ENCODE data around the gene E2F2.
"Not testable (repeated sequence)": the region's sequence is repeated elsewhere in the genome, so short reads cannot be mapped to it uniquely, and the experiment has no call there.

The E2F2 gene

GRCh38 chr1:23514111-23514679 is 16.8 kb downstream of the E2F2 start:
- no peak for TF ChIP-seq ZNF274 (IDR thresholded peaks at IDR 0.05; ENCODE audit: low read depth, low read length)
- no peak for TF ChIP-seq SUZ12 (IDR thresholded peaks at IDR 0.05; ENCODE audit: extremely low read depth, insufficient read depth, insufficient read length)
- no peak for TF ChIP-seq YY1 (IDR thresholded peaks at IDR 0.05; ENCODE audit: insufficient read depth, insufficient read length)
- Histone ChIP-seq H3K27me3 (ENCODE audit: insufficient read depth, insufficient read length) (no peaks in the 10 kb centered on the region), H3K9ac (ENCODE audit: insufficient read length, low read depth) (no peak overlapping the region), H3K36me3 (ENCODE audit: insufficient read depth, insufficient read length, low read length) (peaks cover 12% of the 10 kb centered on the region), H3K9me3 (ENCODE audit: insufficient read depth, low read length) (no peaks in the 10 kb centered on the region), H3K4me1 (ENCODE audit: insufficient read depth, insufficient read length) (no peaks in the 10 kb centered on the region), H3K4me3 (ENCODE audit: insufficient read length, low read depth) (no peak overlapping the region)
- no peak for DNase-seq (ENCODE audit: low read depth, low spot score)

GRCh38 chr1:23509896-23510295 is 21.1 kb downstream of the E2F2 start:
- H3K9me3 ChIP-seq (ENCODE audit: insufficient read depth, low read length): no peaks in the 10 kb centered on the region
- H3K4me3 ChIP-seq (ENCODE audit: insufficient read length, low read depth): no peak overlapping the region
- DNase-seq (ENCODE audit: low read depth, low spot score): no peak
- H3K27me3 ChIP-seq (ENCODE audit: insufficient read depth, insufficient read length): no peaks in the 10 kb centered on the region
- TF ChIP-seq YY1 (IDR thresholded peaks at IDR 0.05; ENCODE audit: insufficient read depth, insufficient read length): no peak
- TF ChIP-seq ZNF274 (IDR thresholded peaks at IDR 0.05; ENCODE audit: low read depth, low read length): no peak
- TF ChIP-seq SUZ12 (IDR thresholded peaks at IDR 0.05; ENCODE audit: extremely low read depth, insufficient read depth, insufficient read length): no peak
- H3K36me3 ChIP-seq (ENCODE audit: insufficient read depth, insufficient read length, low read length): no peaks in the 10 kb centered on the region
- no peaks in the 10 kb centered on the region for H3K4me1 ChIP-seq (ENCODE audit: insufficient read depth, insufficient read length)
- no peak overlapping the region for H3K9ac ChIP-seq (ENCODE audit: insufficient read length, low read depth)

GRCh38 chr1:23506376-23507107 is 24.5 kb downstream of the E2F2 start:
- no peak for DNase-seq (ENCODE audit: low read depth, low spot score)
- Histone ChIP-seq H3K9me3 (ENCODE audit: insufficient read depth, low read length) (no peaks in the 10 kb centered on the region), H3K27me3 (ENCODE audit: insufficient read depth, insufficient read length) (no peaks in the 10 kb centered on the region), H3K9ac (ENCODE audit: insufficient read length, low read depth) (no peak overlapping the region), H3K4me3 (ENCODE audit: insufficient read length, low read depth) (no peak overlapping the region), H3K36me3 (ENCODE audit: insufficient read depth, insufficient read length, low read length) (no peaks in the 10 kb centered on the region), H3K4me1 (ENCODE audit: insufficient read depth, insufficient read length) (no peaks in the 10 kb centered on the region)
- no peak for TF ChIP-seq SUZ12 (IDR thresholded peaks at IDR 0.05; ENCODE audit: extremely low read depth, insufficient read depth, insufficient read length)
- TF ChIP-seq YY1 (IDR thresholded peaks at IDR 0.05; ENCODE audit: insufficient read depth, insufficient read length): no peak
- TF ChIP-seq ZNF274 (IDR thresholded peaks at IDR 0.05; ENCODE audit: low read depth, low read length): no peak

GRCh38 chr1:23505851-23506250 is 25.2 kb downstream of the E2F2 start:
- Histone ChIP-seq H3K9ac (ENCODE audit: insufficient read length, low read depth) (no peak overlapping the region), H3K4me3 (ENCODE audit: insufficient read length, low read depth) (no peak overlapping the region), H3K9me3 (ENCODE audit: insufficient read depth, low read length) (no peaks in the 10 kb centered on the region), H3K36me3 (ENCODE audit: insufficient read depth, insufficient read length, low read length) (no peaks in the 10 kb centered on the region), H3K4me1 (ENCODE audit: insufficient read depth, insufficient read length) (no peaks in the 10 kb centered on the region), H3K27me3 (ENCODE audit: insufficient read depth, insufficient read length) (no peaks in the 10 kb centered on the region)
- no peak for TF ChIP-seq SUZ12 (IDR thresholded peaks at IDR 0.05; ENCODE audit: extremely low read depth, insufficient read depth, insufficient read length)
- TF ChIP-seq YY1 (IDR thresholded peaks at IDR 0.05; ENCODE audit: insufficient read depth, insufficient read length): no peak
- TF ChIP-seq ZNF274 (IDR thresholded peaks at IDR 0.05; ENCODE audit: low read depth, low read length): no peak
- no peak for DNase-seq (ENCODE audit: low read depth, low spot score)

GRCh38 chr1:23504156-23504555 is 26.9 kb downstream of the E2F2 start:
- not testable (repeated sequence) for H3K27me3 ChIP-seq (ENCODE audit: insufficient read depth, insufficient read length); DNase-seq (ENCODE audit: low read depth, low spot score); H3K36me3 ChIP-seq (ENCODE audit: insufficient read depth, insufficient read length, low read length); H3K4me1 ChIP-seq (ENCODE audit: insufficient read depth, insufficient read length); H3K4me3 ChIP-seq (ENCODE audit: insufficient read length, low read depth); H3K9ac ChIP-seq (ENCODE audit: insufficient read length, low read depth); H3K9me3 ChIP-seq (ENCODE audit: insufficient read depth, low read length)

GRCh38 chr1:23502951-23503350 is 28.1 kb downstream of the E2F2 start:
- DNase-seq (ENCODE audit: low read depth, low spot score): no peak
- Histone ChIP-seq H3K9ac (ENCODE audit: insufficient read length, low read depth) (no peak overlapping the region), H3K27me3 (ENCODE audit: insufficient read depth, insufficient read length) (no peaks in the 10 kb centered on the region), H3K4me3 (ENCODE audit: insufficient read length, low read depth) (no peak overlapping the region), H3K36me3 (ENCODE audit: insufficient read depth, insufficient read length, low read length) (no peaks in the 10 kb centered on the region), H3K9me3 (ENCODE audit: insufficient read depth, low read length) (no peaks in the 10 kb centered on the region), H3K4me1 (ENCODE audit: insufficient read depth, insufficient read length) (no peaks in the 10 kb centered on the region)
- TF ChIP-seq SUZ12 (IDR thresholded peaks at IDR 0.05; ENCODE audit: extremely low read depth, insufficient read depth, insufficient read length) (no peak), YY1 (IDR thresholded peaks at IDR 0.05; ENCODE audit: insufficient read depth, insufficient read length) (no peak), ZNF274 (IDR thresholded peaks at IDR 0.05; ENCODE audit: low read depth, low read length) (no peak)

GRCh38 chr1:23500466-23500865 is 30.6 kb downstream of the E2F2 start:
- H3K4me3 ChIP-seq (ENCODE audit: insufficient read length, low read depth): no peak overlapping the region
- no peaks in the 10 kb centered on the region for H3K9me3 ChIP-seq (ENCODE audit: insufficient read depth, low read length)
- no peak overlapping the region for H3K9ac ChIP-seq (ENCODE audit: insufficient read length, low read depth)
- no peak for DNase-seq (ENCODE audit: low read depth, low spot score)
- no peaks in the 10 kb centered on the region for H3K36me3 ChIP-seq (ENCODE audit: insufficient read depth, insufficient read length, low read length)
- no peak for TF ChIP-seq SUZ12 (IDR thresholded peaks at IDR 0.05; ENCODE audit: extremely low read depth, insufficient read depth, insufficient read length)
- TF ChIP-seq YY1 (IDR thresholded peaks at IDR 0.05; ENCODE audit: insufficient read depth, insufficient read length): no peak
- TF ChIP-seq ZNF274 (IDR thresholded peaks at IDR 0.05; ENCODE audit: low read depth, low read length): no peak
- H3K27me3 ChIP-seq (ENCODE audit: insufficient read depth, insufficient read length): no peaks in the 10 kb centered on the region
- no peaks in the 10 kb centered on the region for H3K4me1 ChIP-seq (ENCODE audit: insufficient read depth, insufficient read length)

All from NT2/D1 (cell line).